ENCODE results near the gene SLC38A5. TPM values are rescaled to one million over a fixed set of nuclear protein-coding genes. Genes with fewer than 3 reads are reported as not detected.

The SLC38A5 gene
- polyA plus RNA-seq, 1 of the 3 experiments (the other 2 are of a cell fraction), result 0.33 TPM

DNA sequence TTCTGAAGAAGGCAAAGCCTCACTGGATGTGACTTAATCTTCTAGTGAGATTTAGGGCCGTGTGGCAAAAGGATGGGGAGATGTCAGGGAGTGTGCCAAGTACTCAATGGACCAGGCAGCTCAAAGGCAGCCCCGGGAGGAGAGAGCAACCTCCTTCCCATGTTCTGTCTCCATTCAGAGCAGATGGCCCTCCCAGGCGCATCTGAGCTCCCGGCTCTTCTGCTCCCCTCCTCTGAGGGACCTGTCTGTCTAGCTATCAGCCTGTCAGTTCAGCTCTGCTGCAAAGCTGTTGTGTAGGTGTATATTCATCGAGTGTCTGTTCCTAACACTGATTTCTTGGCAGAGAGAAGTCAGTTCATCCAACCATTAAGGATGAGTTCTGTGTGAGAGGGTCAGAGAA is 27.8 kb upstream of the SLC38A5 start:
- ChIA-PET POLR2A (no interaction called here), CTCF (no interaction called here)
- WGBS (ENCODE audit: low lambda C conversion rate), result 38% methylated on average over 5 of the region's 5 CpGs
- TF ChIP-seq POLR2AphosphoS5 (IDR thresholded peaks at IDR 0.05; ENCODE audit: low read depth, low read length) (no peak), YY1 (IDR thresholded peaks at IDR 0.05; ENCODE audit: low read depth) (no peak), NRF1 (IDR thresholded peaks at IDR 0.05; ENCODE audit: low read depth, low read length) (no peak), MXI1 (IDR thresholded peaks at IDR 0.05; ENCODE audit: low read depth, low read length) (no peak), TEAD4 (IDR thresholded peaks at IDR 0.05; ENCODE audit: borderline replicate concordance, insufficient read depth) (no peak), RAD21 (IDR thresholded peaks at IDR 0.05; ENCODE audit: low read length) (no peak), CHD2 (IDR thresholded peaks at IDR 0.05; ENCODE audit: low read length, partially characterized antibody) (no peak), GABPA (IDR thresholded peaks at IDR 0.05; ENCODE audit: low read depth) (no peak), TCF12 (IDR thresholded peaks at IDR 0.05) (no peak), SMC3 (IDR thresholded peaks at IDR 0.05; ENCODE audit: low read depth, low read length) (no peak)
- TF ChIP-seq, protein P1, sequence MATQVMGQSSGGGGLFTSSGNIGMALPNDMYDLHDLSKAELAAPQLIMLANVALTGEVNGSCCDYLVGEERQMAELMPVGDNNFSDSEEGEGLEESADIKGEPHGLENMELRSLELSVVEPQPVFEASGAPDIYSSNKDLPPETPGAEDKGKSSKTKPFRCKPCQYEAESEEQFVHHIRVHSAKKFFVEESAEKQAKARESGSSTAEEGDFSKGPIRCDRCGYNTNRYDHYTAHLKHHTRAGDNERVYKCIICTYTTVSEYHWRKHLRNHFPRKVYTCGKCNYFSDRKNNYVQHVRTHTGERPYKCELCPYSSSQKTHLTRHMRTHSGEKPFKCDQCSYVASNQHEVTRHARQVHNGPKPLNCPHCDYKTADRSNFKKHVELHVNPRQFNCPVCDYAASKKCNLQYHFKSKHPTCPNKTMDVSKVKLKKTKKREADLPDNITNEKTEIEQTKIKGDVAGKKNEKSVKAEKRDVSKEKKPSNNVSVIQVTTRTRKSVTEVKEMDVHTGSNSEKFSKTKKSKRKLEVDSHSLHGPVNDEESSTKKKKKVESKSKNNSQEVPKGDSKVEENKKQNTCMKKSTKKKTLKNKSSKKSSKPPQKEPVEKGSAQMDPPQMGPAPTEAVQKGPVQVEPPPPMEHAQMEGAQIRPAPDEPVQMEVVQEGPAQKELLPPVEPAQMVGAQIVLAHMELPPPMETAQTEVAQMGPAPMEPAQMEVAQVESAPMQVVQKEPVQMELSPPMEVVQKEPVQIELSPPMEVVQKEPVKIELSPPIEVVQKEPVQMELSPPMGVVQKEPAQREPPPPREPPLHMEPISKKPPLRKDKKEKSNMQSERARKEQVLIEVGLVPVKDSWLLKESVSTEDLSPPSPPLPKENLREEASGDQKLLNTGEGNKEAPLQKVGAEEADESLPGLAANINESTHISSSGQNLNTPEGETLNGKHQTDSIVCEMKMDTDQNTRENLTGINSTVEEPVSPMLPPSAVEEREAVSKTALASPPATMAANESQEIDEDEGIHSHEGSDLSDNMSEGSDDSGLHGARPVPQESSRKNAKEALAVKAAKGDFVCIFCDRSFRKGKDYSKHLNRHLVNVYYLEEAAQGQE (IDR thresholded peaks at IDR 0.05; ENCODE audit: low read depth, low read length), result no peak
- TF ChIP-seq, protein P2, sequence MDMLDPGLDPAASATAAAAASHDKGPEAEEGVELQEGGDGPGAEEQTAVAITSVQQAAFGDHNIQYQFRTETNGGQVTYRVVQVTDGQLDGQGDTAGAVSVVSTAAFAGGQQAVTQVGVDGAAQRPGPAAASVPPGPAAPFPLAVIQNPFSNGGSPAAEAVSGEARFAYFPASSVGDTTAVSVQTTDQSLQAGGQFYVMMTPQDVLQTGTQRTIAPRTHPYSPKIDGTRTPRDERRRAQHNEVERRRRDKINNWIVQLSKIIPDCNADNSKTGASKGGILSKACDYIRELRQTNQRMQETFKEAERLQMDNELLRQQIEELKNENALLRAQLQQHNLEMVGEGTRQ (IDR thresholded peaks at IDR 0.05; ENCODE audit: borderline replicate concordance, low read depth, low read length), result no peak
- TF ChIP-seq, protein P3, sequence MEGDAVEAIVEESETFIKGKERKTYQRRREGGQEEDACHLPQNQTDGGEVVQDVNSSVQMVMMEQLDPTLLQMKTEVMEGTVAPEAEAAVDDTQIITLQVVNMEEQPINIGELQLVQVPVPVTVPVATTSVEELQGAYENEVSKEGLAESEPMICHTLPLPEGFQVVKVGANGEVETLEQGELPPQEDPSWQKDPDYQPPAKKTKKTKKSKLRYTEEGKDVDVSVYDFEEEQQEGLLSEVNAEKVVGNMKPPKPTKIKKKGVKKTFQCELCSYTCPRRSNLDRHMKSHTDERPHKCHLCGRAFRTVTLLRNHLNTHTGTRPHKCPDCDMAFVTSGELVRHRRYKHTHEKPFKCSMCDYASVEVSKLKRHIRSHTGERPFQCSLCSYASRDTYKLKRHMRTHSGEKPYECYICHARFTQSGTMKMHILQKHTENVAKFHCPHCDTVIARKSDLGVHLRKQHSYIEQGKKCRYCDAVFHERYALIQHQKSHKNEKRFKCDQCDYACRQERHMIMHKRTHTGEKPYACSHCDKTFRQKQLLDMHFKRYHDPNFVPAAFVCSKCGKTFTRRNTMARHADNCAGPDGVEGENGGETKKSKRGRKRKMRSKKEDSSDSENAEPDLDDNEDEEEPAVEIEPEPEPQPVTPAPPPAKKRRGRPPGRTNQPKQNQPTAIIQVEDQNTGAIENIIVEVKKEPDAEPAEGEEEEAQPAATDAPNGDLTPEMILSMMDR (IDR thresholded peaks at IDR 0.05), result no peak
- TF ChIP-seq, protein P4, sequence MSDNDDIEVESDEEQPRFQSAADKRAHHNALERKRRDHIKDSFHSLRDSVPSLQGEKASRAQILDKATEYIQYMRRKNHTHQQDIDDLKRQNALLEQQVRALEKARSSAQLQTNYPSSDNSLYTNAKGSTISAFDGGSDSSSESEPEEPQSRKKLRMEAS (IDR thresholded peaks at IDR 0.05; ENCODE audit: low read depth), result no peak
- no peak for DNase-seq
- Histone ChIP-seq H3K4me1 (ENCODE audit: control insufficient read depth in 1 of 2, insufficient read depth in 2 of 2, low read depth in 1 of 2, low read length in 1 of 2) (no peaks in the 10 kb centered on the region), H3K36me3 (replicated peaks in 1 of 2; ENCODE audit: control insufficient read depth in 1 of 2, insufficient read depth in 2 of 2, low read length in 1 of 2) (no peaks in the 10 kb centered on the region), H3K4me2 (peak overlapping the region; percentile 3; the same call in 1 of the 2 replicates), H2AFZ (ENCODE audit: low read depth) (no peak overlapping the region), H3K4me3 (ENCODE audit: low read depth in 2 of 2, low read length in 1 of 2) (no peak overlapping the region), H3K27me3 (ENCODE audit: insufficient read depth) (no peaks in the 10 kb centered on the region; the same call in 1 of the 2 replicates), H3F3A (replicated peaks; ENCODE audit: insufficient read depth) (no peaks in the 10 kb centered on the region), H3K9me3 (no peaks in the 10 kb centered on the region), H3K9ac (no peak overlapping the region), H3K27ac (ENCODE audit: low read depth in 2 of 2, low read length in 1 of 2) (peak overlapping the region in 1 of 2 experiments; percentile 43; a peak in 2 of 4 replicates), H3K79me2 (ENCODE audit: insufficient read depth) (no peaks in the 10 kb centered on the region), H4K20me1 (ENCODE audit: insufficient read depth) (no peaks in the 10 kb centered on the region), H3K9me2 (no peaks in the 10 kb centered on the region)

Measured in SK-N-SH (cell line).